Panc1 (cell line): ENCODE data around the gene DTNB. TPM values are rescaled to one million over a fixed set of nuclear protein-coding genes. Genes with fewer than 3 reads are reported as not detected.

Experiments
- ATAC-seq: fragments of 200-7000 bp; cut with Tn5 transposase; 2 replicates; pipeline ENCODE4 v1.9.1; 2020; ENCODE audit warnings: mild to moderate bottlenecking, moderate library complexity
- BruUV-seq: library from RNA; stranded (reverse); fragments of 400-500 nt; replicated peaks from 2 replicates; lab custom pipeline; 2021; lab: Mats Ljungman, UMichigan
- CTCF ChIA-PET: fragments of 300-600 bp; sonication (Branson Sonifier 250); formaldehyde crosslinking; loops from one replicate; lab custom pipeline; 2022; ENCODE audit warnings: antibody characterized with exemption; lab: Charles Lee
- POLR2A ChIA-PET: fragments of 300-600 bp; sonication (Branson Sonifier 250); formaldehyde crosslinking; loops from one replicate; lab custom pipeline; 2022; ENCODE audit warnings: antibody characterized with exemption; lab: Charles Lee
- DNase-seq: peaks from one replicate; pipeline ENCODE4 v3.0.0-alpha.2; 2010; ENCODE audit warnings: low read depth, low spot score
- H3K27ac ChIP-seq: 2 replicates; pipeline ENCODE4 v1.5.1; 2011; ENCODE audit warnings: mild to moderate bottlenecking, low read length, inconsistent platforms
- H3K27me3 ChIP-seq: fragments of 200-500 bp; sonication (Bioruptor generic); 2 replicates; pipeline ENCODE4 v1.6.0; 2014; ENCODE audit warnings: low read length, inconsistent platforms; ENCODE audit not compliant: control insufficient read depth, insufficient read depth
- H3K36me3 ChIP-seq: fragments of 200-500 bp; sonication (Bioruptor generic); 2 replicates; pipeline ENCODE4 v1.5.1; 2014; ENCODE audit warnings: inconsistent platforms, mild to moderate bottlenecking, low read length, moderate library complexity; ENCODE audit not compliant: control insufficient read depth, insufficient read depth
- H3K4me1 ChIP-seq: 2 replicates; pipeline ENCODE4 v1.5.1; 2011; ENCODE audit warnings: inconsistent platforms, mild to moderate bottlenecking, low read length, moderate library complexity; ENCODE audit not compliant: control insufficient read depth, insufficient read depth
- H3K4me3 ChIP-seq, 2 experiments: 2 replicates each; pipeline ENCODE4 v1.5.1; 2011 to 2012; ENCODE audit warnings: low read depth in 2 of 2, low read length in 2 of 2, mild to moderate bottlenecking in 2 of 2, inconsistent platforms in 1 of 2, moderate library complexity in 1 of 2
- H3K9me3 ChIP-seq: fragments of 200-500 bp; sonication (Bioruptor generic); 2 replicates; pipeline ENCODE4 v1.5.1; 2014; ENCODE audit warnings: low read depth, mild to moderate bottlenecking, inconsistent platforms, low read length, moderate library complexity; ENCODE audit not compliant: control insufficient read depth, insufficient read depth
- CTCF ChIP-seq: fragments of 450-650 bp; IDR thresholded peaks from 2 replicates; pipeline ENCODE4 v1.5.1; 2017; ENCODE audit warnings: mild to moderate bottlenecking
- POLR2AphosphoS5 ChIP-seq: IDR thresholded peaks from 2 replicates; pipeline ENCODE4 v1.6.1; 2012; ENCODE audit warnings: mild to moderate bottlenecking, low read depth, low read length, moderate library complexity
- REST ChIP-seq, 2 experiments: IDR thresholded peaks; 2 replicates each; pipeline ENCODE4 v1.6.1; 2011 to 2012; ENCODE audit warnings: low read depth in 2 of 2, control low read depth in 1 of 2, low read length in 1 of 2, mild to moderate bottlenecking in 1 of 2, moderate library complexity in 1 of 2; ENCODE audit not compliant: insufficient read depth in 1 of 2
- SIN3A ChIP-seq: IDR thresholded peaks from 2 replicates; pipeline ENCODE4 v1.6.1; 2012; ENCODE audit warnings: low read depth, mild to moderate bottlenecking, low read length, moderate library complexity, borderline replicate concordance; ENCODE audit not compliant: insufficient read depth
- TCF7L2 ChIP-seq: IDR thresholded peaks from 2 replicates; pipeline ENCODE4 v1.6.1; 2011; ENCODE audit warnings: mild to moderate bottlenecking, low read depth, low read length, inconsistent platforms
- in situ Hi-C: cut with HindIII; loops from 2 replicates; pipeline ENCODE4 v1.10.0; 2016; ENCODE audit warnings: low sequenced_read_pairs, low pct_unique_long_range_greater_than_20kb
- intact Hi-C: fragments of 100-400 bp; cut with micrococcal nuclease; formaldehyde crosslinking; loops from one replicate; pipeline ENCODE4 v1.10.0; 2022; ENCODE audit not compliant: unreplicated experiment
- total RNA-seq: library from RNA; stranded (reverse); gene quantifications from one replicate; pipeline ENCODE4 v1.2.1, GENCODE V29; 2021; ENCODE audit not compliant: unreplicated experiment

The DTNB gene
- total RNA-seq, 1 experiment from 2014 or later, result 37.8 TPM

GRCh38 chr2:25347205-25347815, 326.1 kb downstream of the DTNB start:
- ATAC-seq (peak; percentile 45; the same call in 1 of the 2 replicates), DNase-seq (no peak)
- in situ Hi-C loops, result no loop called here
- Histone ChIP-seq H3K4me3 (no peak overlapping the region), H3K36me3 (no peaks in the 10 kb centered on the region), H3K4me1 (no peaks in the 10 kb centered on the region), H3K27ac (no peak overlapping the region), H3K27me3 (no peaks in the 10 kb centered on the region), H3K9me3 (no peaks in the 10 kb centered on the region)
- no peak for TF ChIP-seq TCF7L2
- TF ChIP-seq REST (IDR thresholded peaks at IDR 0.05; ENCODE audit: insufficient read depth in 1 of 2, low read depth in 2 of 2, low read length in 1 of 2), result no peak
- TF ChIP-seq POLR2AphosphoS5, result no peak
- TF ChIP-seq SIN3A, result no peak
- no peak for TF ChIP-seq CTCF
- ChIA-PET CTCF (interaction anchor here (0.6 to 1.1 kb wide), 3 partner anchors 15 to 260 kb away, joined by 4 to 9 read pairs (median 7); no protein-coding TSS in a partner anchor), POLR2A (interaction anchor here (0.7 kb wide), 1 partner anchor 90 kb away, joined by 3 read pairs; no protein-coding TSS in a partner anchor)
- intact Hi-C loops, result no loop called here
- BruUV-seq, result no TSS peak

- H3K4me3 ChIP-seq, result no peak overlapping the region
- H3K27me3 ChIP-seq, result no peaks in the 10 kb centered on the region
- BruUV-seq, result no TSS peak
- H3K27ac ChIP-seq, result no peak overlapping the region
- POLR2A ChIA-PET, result no interaction called here
- no peaks in the 10 kb centered on the region for H3K4me1 ChIP-seq
- in situ Hi-C loops, result no loop called here
- no peaks in the 10 kb centered on the region for H3K9me3 ChIP-seq
- ATAC-seq (no peak), DNase-seq (no peak)
- intact Hi-C loops, result no loop called here
- CTCF ChIA-PET, result interaction anchor here (0.9 to 1.1 kb wide), 2 partner anchors 19 to 30 kb away, joined by 3 to 4 read pairs; no protein-coding TSS in a partner anchor
- no peaks in the 10 kb centered on the region for H3K36me3 ChIP-seq
- TF ChIP-seq CTCF (no peak), REST (IDR thresholded peaks at IDR 0.05; ENCODE audit: insufficient read depth in 1 of 2, low read depth in 2 of 2, low read length in 1 of 2) (peak; percentile 70 to 74; a peak in 3 of 4 replicates)
These were observed 330.1 kb downstream of the DTNB start for GRCh38 chr2:25343187-25343825.
